ENCODE measurements around the gene ZNF496.

DNA sequence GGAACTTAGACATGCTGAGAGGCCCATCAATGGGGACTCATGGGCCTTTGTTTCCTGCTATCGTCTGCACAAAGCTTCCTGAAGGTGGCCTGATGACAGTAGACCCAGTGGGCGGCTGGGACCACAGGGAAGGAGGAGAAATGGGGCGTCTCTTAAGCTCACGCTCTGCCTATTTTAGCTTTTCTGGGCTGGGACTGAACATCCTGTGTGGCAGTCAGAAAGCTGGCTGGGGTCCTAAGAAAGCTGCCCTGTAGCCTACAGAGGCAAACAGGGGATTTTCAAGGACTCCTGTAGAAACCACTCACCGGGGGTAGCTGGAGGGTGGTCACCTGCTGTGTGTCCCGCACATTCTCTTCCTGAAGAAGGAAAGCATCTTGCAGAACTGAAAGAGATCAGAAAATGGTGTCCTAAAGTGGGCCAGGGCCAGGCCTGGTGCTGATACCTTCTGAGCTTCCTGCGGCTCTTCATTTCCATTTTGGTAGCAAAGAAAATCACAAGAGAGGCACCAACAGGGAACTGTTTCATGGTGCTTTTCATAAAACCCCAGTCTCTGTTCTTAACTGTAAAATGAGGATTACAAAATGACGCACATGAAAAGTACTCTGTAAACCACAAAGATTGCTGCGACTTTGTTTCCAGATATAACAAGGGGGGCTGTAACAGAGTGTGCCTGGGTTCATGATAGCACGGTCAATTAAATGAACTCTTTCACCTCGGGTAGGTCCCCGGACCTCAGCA is 8.6 kb downstream of the ZNF496 start:
- TF ChIP-seq, protein P1, sequence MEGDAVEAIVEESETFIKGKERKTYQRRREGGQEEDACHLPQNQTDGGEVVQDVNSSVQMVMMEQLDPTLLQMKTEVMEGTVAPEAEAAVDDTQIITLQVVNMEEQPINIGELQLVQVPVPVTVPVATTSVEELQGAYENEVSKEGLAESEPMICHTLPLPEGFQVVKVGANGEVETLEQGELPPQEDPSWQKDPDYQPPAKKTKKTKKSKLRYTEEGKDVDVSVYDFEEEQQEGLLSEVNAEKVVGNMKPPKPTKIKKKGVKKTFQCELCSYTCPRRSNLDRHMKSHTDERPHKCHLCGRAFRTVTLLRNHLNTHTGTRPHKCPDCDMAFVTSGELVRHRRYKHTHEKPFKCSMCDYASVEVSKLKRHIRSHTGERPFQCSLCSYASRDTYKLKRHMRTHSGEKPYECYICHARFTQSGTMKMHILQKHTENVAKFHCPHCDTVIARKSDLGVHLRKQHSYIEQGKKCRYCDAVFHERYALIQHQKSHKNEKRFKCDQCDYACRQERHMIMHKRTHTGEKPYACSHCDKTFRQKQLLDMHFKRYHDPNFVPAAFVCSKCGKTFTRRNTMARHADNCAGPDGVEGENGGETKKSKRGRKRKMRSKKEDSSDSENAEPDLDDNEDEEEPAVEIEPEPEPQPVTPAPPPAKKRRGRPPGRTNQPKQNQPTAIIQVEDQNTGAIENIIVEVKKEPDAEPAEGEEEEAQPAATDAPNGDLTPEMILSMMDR (IDR thresholded peaks at IDR 0.05): no peak
- TF ChIP-seq POLR2A (IDR thresholded peaks at IDR 0.05): no peak
